SJSA1 (cell line): ENCODE data around the gene MCU. TPM values are rescaled to one million over a fixed set of nuclear protein-coding genes. Genes with fewer than 3 reads are reported as not detected.

Experiments used
- DNase-seq, 2 experiments: peaks; one replicate each; pipeline ENCODE4 v3.0.0-alpha.2; 2015 to 2020; ENCODE audit warnings: low spot score in 2 of 2, low read depth in 1 of 2
- H3K27ac ChIP-seq: fragments of 250-450 bp; sonication (Bioruptor Pico); 2 replicates; pipeline ENCODE4 v1.5.1; 2020; ENCODE audit warnings: mild to moderate bottlenecking, moderate library complexity
- H3K27me3 ChIP-seq: fragments of 250-450 bp; sonication (Bioruptor Pico); replicated peaks from 2 replicates; pipeline ENCODE4 v1.5.1; 2020; ENCODE audit warnings: mild to moderate bottlenecking, moderate library complexity
- H3K36me3 ChIP-seq: fragments of 250-450 bp; sonication (Bioruptor Pico); 2 replicates; pipeline ENCODE4 v1.5.1; 2020; ENCODE audit warnings: mild to moderate bottlenecking
- H3K4me1 ChIP-seq: fragments of 250-450 bp; sonication (Bioruptor Pico); replicated peaks from 2 replicates; pipeline ENCODE4 v1.6.1; 2021; ENCODE audit warnings: mild to moderate bottlenecking
- H3K4me3 ChIP-seq: fragments of 250-450 bp; sonication (Bioruptor Pico); 2 replicates; pipeline ENCODE4 v1.5.1; 2020; ENCODE audit warnings: mild to moderate bottlenecking
- H3K9me3 ChIP-seq: fragments of 250-450 bp; sonication (Bioruptor Pico); replicated peaks from 2 replicates; pipeline ENCODE4 v1.5.1; 2020; ENCODE audit warnings: mild to moderate bottlenecking
- total RNA-seq: library from RNA; depleted of rRNA; stranded (reverse); fragments of >200 nt; shearing (Covaris generic); gene quantifications from 2 replicates; pipeline ENCODE4 v1.2.3, GENCODE V29; 2014

Gene MCU
- total RNA-seq, 1 experiment from 2014 or later, result 59.9 TPM

DNA sequence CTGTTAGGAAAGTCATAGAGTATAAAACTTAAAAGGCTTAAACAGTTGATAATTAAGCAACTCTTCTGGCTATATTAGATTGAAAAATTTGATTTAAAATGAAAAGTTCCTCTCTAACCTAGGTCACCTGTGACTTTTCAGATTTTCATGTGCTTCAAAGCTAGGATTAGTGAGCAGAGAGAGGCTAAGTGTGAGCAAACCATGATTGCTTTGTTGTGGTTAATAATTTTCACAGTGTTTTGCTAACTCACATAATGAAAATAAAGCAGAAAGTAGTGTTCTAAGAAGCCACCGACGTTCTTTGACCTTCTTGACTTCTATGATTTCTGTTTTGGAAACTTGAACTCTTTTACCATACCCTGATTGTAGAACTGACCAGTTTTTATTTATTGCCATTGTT, 126.1 kb downstream of the MCU start:
- Histone ChIP-seq H3K4me3 (no peak overlapping the region), H3K36me3 (no peaks in the 10 kb centered on the region), H3K9me3 (no peaks in the 10 kb centered on the region), H3K27me3 (no peaks in the 10 kb centered on the region), H3K27ac (no peak overlapping the region), H3K4me1 (peaks cover 3% of the 10 kb centered on the region)
- no peak for DNase-seq

GRCh38 chr10:72819053-72819452, 127.1 kb downstream of the MCU start:
- H3K27ac ChIP-seq, result no peak overlapping the region
- no peaks in the 10 kb centered on the region for H3K27me3 ChIP-seq
- no peaks in the 10 kb centered on the region; the same call in 1 of the 2 replicates for H3K4me1 ChIP-seq
- no peaks in the 10 kb centered on the region for H3K9me3 ChIP-seq
- no peaks in the 10 kb centered on the region for H3K36me3 ChIP-seq
- no peak overlapping the region for H3K4me3 ChIP-seq
- no peak for DNase-seq

DNA sequence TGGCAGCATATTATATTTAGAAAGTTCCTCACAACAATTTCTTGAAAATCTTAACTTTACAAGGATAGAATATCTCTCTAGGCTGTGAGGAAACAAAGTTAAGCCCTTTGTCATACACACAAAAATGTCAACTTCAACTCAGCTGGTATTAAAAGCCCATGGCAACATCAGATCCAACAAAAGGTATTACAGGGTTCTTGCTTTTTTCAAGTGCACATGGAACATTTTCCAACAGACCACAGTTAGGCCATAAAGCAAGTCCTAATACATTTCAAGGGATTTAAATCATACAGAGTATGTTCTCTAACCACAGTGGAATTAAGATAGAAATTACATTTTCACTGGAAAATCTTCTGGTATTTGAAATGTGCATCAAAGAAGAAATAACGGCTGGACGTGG, 129.7 kb downstream of the MCU start:
- no peaks in the 10 kb centered on the region for H3K36me3 ChIP-seq
- no peak overlapping the region for H3K4me3 ChIP-seq
- H3K4me1 ChIP-seq, result peaks cover 3% of the 10 kb centered on the region; the same call in 1 of the 2 replicates
- H3K27me3 ChIP-seq, result no peaks in the 10 kb centered on the region
- DNase-seq, result no peak
- no peak overlapping the region for H3K27ac ChIP-seq
- H3K9me3 ChIP-seq, result no peaks in the 10 kb centered on the region

- no peak for DNase-seq
- H3K9me3 ChIP-seq, result no peaks in the 10 kb centered on the region
- no peak overlapping the region for H3K4me3 ChIP-seq
Measured at GRCh38 chr10:72822342-72822986, 130.5 kb downstream of the MCU start.

DNA sequence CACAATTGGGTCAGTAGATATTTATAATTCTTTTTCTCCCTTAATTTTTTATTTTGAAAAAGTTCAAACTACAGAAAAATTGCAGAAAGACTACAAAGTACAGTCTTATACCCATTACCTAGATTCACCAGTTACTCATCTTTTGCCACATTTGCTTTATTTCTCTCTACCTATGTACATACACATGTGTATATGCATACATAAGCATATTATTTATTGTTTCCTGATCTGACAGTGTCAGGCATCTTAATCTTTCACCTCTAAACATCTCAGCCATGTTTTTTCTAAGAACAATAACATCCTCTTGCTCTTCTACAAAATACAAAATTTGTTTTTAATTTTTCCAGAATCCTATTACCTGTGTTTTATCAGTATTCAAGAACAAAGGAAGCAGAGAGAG, 133.2 kb downstream of the MCU start:
- H3K27ac ChIP-seq, result no peak overlapping the region
- H3K4me1 ChIP-seq, result peaks cover 3% of the 10 kb centered on the region; the same call in 1 of the 2 replicates

More at GRCh38 chr10:72822342-72822986, 130.5 kb downstream of the MCU start:
- H3K27ac ChIP-seq, result no peak overlapping the region
- H3K4me1 ChIP-seq, result peaks cover 3% of the 10 kb centered on the region; the same call in 1 of the 2 replicates
- H3K27me3 ChIP-seq, result no peaks in the 10 kb centered on the region
- no peaks in the 10 kb centered on the region for H3K36me3 ChIP-seq

DNA sequence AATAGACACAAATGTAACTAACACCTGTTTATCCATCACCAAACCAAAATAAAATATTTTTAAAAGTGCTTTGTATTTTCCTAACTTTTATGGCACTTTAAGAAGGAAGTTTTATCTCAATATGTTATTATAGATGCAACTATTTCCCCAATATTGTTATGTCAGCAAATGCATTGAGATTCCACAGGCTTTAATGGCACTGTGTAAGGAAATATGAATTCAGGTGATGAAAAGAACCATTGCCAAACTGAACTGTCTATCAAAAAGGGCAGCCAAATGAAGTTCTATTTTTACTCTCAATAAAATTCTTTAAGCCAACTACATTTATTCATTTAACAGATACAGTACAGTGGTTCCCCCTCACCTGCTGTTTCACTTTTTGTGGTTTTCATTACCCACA, 134.4 kb downstream of the MCU start:
- no peak for DNase-seq
- H3K4me3 ChIP-seq, result no peak overlapping the region

More for the DNA sequence above, 133.2 kb downstream of the MCU start:
- Histone ChIP-seq H3K27me3 (no peaks in the 10 kb centered on the region), H3K36me3 (no peaks in the 10 kb centered on the region), H3K4me3 (no peak overlapping the region), H3K9me3 (no peaks in the 10 kb centered on the region)
- no peak for DNase-seq

DNA sequence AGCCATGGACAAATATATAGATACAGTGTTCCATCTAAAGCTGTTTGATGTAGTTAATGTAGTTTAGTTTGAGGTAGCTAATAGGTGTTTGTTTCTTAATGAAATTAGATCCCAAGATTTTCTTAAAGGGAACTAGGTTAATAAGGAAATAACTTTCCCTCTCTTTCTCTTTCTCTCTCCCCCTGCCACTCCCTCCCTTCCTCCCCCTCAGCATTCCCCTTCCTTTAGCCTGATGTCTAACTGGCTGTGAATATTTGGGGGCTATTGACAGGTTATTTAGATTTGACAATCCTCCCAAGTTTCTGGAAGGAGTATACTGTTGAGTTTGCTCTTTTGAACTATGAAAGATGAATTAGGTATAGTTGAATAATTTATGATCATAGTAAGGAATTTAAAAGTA, 136.4 kb downstream of the MCU start:
- H3K27me3 ChIP-seq, result no peaks in the 10 kb centered on the region
- no peaks in the 10 kb centered on the region for H3K36me3 ChIP-seq
- no peak overlapping the region for H3K27ac ChIP-seq
- H3K4me3 ChIP-seq, result no peak overlapping the region
- H3K9me3 ChIP-seq, result no peaks in the 10 kb centered on the region
- H3K4me1 ChIP-seq, result peaks cover 14% of the 10 kb centered on the region
- DNase-seq, result no peak

More for the DNA sequence above, 134.4 kb downstream of the MCU start:
- Histone ChIP-seq H3K9me3 (no peaks in the 10 kb centered on the region), H3K27ac (no peak overlapping the region), H3K4me1 (peaks cover 3% of the 10 kb centered on the region; the same call in 1 of the 2 replicates), H3K36me3 (no peaks in the 10 kb centered on the region), H3K27me3 (no peaks in the 10 kb centered on the region)

DNA sequence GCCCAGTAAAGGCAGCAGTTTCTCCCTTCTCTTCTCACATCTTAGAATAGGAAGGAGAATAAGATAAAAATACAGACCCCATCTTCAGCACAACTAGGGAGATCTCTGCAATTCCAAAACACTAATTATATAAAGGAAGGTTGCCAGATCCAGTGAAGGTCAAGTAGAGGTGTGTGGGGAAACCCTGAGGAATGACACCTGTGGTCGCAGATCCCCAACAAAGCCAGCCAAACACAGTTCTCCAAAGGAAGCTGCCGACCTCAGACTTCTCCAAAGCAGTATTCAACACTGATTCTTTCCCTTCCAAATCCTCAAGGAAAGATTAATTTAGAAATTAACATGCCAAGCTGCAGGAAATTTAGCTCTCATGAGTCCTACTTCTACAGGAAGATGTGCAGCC, 138.7 kb downstream of the MCU start:
- DNase-seq, result no peak
- Histone ChIP-seq H3K4me1 (peaks cover 14% of the 10 kb centered on the region), H3K4me3 (no peak overlapping the region), H3K27me3 (no peaks in the 10 kb centered on the region), H3K9me3 (no peaks in the 10 kb centered on the region), H3K27ac (no peak overlapping the region), H3K36me3 (peaks cover 9% of the 10 kb centered on the region)

GRCh38 chr10:72831696-72832409, 139.9 kb downstream of the MCU start:
- peak in 1 of 2 experiments; percentile 23 for DNase-seq

DNA sequence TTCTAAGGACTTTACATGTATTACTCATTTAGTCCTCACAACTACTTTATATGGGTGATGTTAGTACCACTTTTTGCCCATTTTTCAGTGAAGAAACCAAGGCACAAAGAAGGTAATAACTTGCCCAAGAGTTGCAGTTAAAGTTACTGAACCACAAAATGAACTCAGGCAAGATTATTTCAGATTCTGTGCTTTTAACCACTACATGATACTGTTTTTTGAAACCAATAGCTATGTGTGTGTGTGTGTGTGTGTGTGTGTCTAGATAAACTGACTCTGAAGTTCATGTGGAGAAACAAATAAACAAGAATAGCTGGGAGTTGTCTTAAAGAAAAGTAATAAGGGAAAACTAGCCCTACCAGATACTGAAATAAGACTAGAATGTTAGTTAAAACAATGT, 140.8 kb downstream of the MCU start:
- peak in 1 of 2 experiments; percentile 45 for DNase-seq
- peaks cover 9% of the 10 kb centered on the region for H3K36me3 ChIP-seq
- H3K4me1 ChIP-seq, result peaks cover 14% of the 10 kb centered on the region
- no peak overlapping the region for H3K4me3 ChIP-seq
- H3K9me3 ChIP-seq, result no peaks in the 10 kb centered on the region
- H3K27ac ChIP-seq, result no peak overlapping the region
- H3K27me3 ChIP-seq, result no peaks in the 10 kb centered on the region

More at GRCh38 chr10:72831696-72832409, 139.9 kb downstream of the MCU start:
- H3K36me3 ChIP-seq, result peaks cover 9% of the 10 kb centered on the region
- H3K4me3 ChIP-seq, result no peak overlapping the region
- H3K27me3 ChIP-seq, result no peaks in the 10 kb centered on the region
- peaks cover 14% of the 10 kb centered on the region for H3K4me1 ChIP-seq
- no peaks in the 10 kb centered on the region for H3K9me3 ChIP-seq
- no peak overlapping the region for H3K27ac ChIP-seq

- peaks cover 9% of the 10 kb centered on the region for H3K36me3 ChIP-seq
Measured at GRCh38 chr10:72834183-72834825, 142.4 kb downstream of the MCU start.

GRCh38 chr10:72840319-72840718, 148.4 kb downstream of the MCU start:
- Histone ChIP-seq H3K36me3 (no peaks in the 10 kb centered on the region), H3K9me3 (no peaks in the 10 kb centered on the region), H3K27ac (no peak overlapping the region), H3K27me3 (no peaks in the 10 kb centered on the region), H3K4me3 (no peak overlapping the region), H3K4me1 (peaks cover 6% of the 10 kb centered on the region; the same call in 1 of the 2 replicates)
- DNase-seq, result no peak

More at GRCh38 chr10:72834183-72834825, 142.4 kb downstream of the MCU start:
- Histone ChIP-seq H3K27me3 (no peaks in the 10 kb centered on the region), H3K9me3 (no peaks in the 10 kb centered on the region), H3K4me3 (no peak overlapping the region), H3K27ac (no peak overlapping the region; the same call in 1 of the 2 replicates), H3K4me1 (peaks cover 14% of the 10 kb centered on the region)
- peak; percentile 42 to 54 for DNase-seq

- DNase-seq, result no peak
- Histone ChIP-seq H3K4me1 (peaks cover 10% of the 10 kb centered on the region; the same call in 1 of the 2 replicates), H3K4me3 (no peak overlapping the region), H3K36me3 (no peaks in the 10 kb centered on the region), H3K27me3 (no peaks in the 10 kb centered on the region), H3K9me3 (no peaks in the 10 kb centered on the region), H3K27ac (no peak overlapping the region)
Measured at GRCh38 chr10:72841487-72841886, 149.5 kb downstream of the MCU start.

GRCh38 chr10:72842164-72842563, 150.2 kb downstream of the MCU start:
- H3K27me3 ChIP-seq, result no peaks in the 10 kb centered on the region
- no peak for DNase-seq

More at GRCh38 chr10:72842164-72842563, 150.2 kb downstream of the MCU start:
- no peaks in the 10 kb centered on the region for H3K36me3 ChIP-seq
- no peaks in the 10 kb centered on the region for H3K9me3 ChIP-seq
- H3K4me1 ChIP-seq, result peaks cover 10% of the 10 kb centered on the region; the same call in 1 of the 2 replicates
- H3K4me3 ChIP-seq, result no peak overlapping the region
- no peak overlapping the region for H3K27ac ChIP-seq
